HG03066 (cell line): Measurements from ENCODE around the gene LIPC.

Experiments used
- ATAC-seq: cut with Tn5 transposase; IDR thresholded peaks from one replicate; pipeline ENCODE4 v1.9.1; 2021; ENCODE audit warnings: low read depth; ENCODE audit not compliant: unreplicated experiment

LIPC gene

DNA sequence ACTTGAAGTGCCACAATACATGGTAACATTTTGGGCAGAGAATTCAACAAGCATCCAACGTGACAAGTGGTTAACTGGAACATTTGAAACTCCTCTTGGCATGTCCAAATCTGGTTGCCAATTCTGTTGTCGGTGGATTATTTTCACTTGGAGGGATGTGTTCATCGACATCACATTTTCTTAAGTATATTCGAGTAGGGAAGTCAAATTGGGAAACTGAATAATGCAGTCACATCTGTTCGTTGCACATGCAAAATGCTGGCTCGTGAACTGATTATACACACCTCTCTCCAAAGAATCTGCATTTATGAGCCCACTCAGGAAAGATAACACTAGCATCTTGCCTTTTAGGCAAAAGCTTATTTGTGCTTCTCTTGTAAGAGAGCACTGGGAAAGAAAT is 139.7 kb downstream of the LIPC start:
- no peak for ATAC-seq

DNA sequence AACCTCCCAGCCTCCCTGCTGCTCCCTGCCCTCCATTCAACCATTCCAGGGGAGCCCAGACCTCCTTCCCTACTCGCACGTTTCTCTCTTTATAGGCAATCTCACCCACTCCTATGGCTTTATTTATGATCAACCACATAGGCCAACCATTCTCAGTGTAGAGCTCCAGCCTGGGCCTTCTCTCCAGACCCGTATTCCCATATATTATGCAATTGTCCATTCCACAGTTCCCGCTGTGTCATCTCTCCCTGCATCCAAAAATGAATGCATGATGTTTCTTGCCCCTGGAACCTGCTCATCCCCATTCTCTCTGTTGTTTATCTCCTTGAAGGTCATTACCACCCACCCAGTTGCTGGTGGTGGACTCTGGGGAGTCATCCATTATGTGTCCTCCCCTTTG is 140.7 kb downstream of the LIPC start:
- ATAC-seq = no peak

DNA sequence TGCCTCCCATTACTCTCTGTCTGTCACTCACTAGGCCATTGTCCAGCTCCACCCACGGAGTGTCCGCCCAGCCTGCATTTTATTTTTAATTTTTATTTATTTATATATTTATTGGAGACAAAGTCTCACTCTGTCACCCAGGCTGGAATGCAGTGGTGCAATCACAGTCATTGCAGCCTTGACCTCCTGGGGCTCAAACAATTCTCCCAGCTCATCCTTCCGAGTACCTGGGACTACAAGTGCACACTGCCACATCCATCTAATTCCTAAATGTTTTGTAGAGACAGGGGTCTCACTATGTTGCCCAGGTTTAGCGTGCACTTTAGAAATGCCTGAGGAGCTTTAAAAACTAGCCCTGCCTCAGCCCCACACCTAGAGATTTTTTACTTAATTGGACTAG is 141.5 kb downstream of the LIPC start:
- no peak for ATAC-seq

DNA sequence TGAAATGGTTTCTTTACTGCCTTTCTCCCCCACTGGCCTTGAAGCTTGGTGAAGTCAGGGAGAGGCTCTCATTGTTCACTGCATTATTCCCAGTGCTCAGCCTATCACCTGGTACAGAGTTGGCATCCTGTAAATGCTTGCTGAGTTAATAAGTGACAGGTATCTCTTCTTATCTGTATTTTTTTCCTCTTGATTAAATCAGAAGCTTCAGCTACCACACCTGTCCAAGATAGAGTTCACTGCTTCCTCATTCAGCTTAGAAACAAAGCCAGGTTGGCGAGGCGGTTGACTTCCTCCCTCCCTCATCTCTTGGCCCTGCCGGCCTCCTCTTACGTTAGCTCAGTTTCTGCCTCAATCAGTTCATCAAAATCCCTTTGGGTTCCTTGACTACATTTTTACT is 142.8 kb downstream of the LIPC start:
- no peak for ATAC-seq

DNA sequence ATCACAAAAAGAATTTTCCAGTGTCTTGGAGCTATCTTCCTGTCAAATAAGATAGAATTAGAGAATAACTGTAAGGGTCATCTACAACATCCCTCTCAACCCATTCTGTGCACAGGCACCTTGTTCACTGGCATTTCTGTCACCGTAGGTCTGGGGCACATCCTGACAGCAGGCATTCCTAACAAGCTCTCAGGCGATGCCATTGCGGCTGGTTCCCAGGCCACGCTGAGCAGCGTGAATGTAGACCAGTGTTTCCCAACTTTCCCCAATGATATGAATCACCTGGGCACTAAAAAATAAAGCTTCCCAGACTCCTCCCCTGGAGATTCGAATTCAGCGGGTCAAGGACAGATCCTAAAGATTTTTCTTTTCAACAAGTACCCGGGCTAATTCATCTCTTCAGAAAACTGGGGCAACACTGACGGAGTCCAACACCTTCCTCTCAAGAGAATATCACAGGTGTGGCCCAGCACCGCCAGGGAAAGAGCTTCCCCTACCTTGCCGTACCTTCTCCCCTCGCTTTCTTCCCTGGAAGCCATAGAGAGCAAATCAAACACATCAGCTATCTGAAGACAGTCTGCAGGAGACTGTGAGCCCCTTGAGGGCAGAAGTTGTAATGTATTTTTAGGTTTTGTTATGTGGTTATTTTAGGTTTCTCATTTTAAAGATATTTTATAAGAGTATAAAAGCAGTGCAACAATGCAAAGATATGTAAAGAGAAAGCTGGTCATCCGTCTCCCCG is 143.4 kb downstream of the LIPC start:
- no peak for ATAC-seq

DNA sequence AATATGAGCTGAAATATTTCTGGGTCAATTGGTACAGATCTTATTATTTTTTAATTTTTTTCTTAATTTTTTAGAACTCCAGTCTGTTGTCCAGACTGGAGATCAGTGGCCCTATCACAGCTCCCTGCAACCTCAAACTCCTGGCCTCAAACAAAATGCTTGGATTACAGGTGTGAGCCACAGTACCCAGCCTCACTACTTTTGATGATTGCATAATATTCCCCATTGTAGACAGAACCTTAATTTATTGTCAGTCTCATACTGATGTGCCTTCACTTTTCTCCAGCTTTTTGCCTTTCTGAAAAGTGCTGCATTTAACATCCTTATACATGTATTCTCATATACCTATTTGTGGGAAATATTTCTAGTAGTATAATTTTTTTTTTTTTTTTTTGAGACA is 144.9 kb downstream of the LIPC start:
- ATAC-seq = no peak

DNA sequence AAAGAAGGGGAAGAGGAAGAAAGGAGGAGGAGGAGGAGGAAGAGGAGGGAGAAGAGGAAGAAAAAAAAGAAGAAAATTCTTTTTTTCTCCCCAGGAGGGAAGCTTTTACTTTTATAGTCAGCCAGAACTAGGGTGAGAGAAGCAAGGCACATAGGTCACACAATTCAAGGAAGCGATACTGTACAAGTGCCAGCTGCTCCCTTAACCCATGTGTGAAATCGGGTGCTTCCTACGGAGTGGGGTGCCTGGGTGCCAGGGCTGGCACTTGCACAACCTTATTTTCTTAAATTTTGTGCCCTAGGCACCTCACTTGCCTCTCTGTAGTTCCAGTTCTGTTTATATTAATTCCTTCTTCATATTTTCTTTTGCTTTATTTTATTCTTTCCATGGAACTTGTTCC is 150.4 kb downstream of the LIPC start:
- no peak for ATAC-seq

DNA sequence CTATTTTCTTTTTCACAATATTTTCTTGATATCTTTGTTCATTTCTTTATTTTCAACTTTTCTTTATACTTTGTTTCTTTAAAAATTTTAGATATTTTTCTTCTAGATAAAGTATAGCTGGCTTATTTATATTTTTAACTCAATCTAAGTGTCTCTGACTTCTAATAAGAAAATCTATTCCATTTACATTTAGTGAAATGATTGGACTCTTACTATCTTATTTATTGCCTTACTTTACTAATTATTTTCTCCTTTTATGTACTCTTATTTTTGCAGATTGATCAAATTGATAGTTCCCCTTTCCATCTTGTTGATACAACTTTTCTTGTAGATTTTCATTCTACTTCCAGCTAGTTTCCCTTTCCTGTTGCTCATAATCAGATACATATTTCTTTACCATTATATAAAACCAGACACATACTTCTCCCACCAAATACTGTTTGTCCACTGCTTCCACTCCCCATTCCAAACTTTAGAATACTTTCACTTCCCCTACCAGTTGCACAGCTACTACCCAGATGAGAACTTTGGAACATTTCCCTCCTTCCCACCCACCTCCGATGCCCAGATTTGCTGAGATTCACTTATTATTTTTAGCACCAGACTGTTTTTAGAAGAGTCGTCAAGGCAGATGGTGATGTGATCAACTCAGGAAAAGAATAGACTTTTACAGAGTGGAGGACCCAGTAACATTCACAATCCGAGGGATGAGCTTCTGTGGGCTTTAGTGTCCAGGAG is 151.5 kb downstream of the LIPC start:
- no peak for ATAC-seq

DNA sequence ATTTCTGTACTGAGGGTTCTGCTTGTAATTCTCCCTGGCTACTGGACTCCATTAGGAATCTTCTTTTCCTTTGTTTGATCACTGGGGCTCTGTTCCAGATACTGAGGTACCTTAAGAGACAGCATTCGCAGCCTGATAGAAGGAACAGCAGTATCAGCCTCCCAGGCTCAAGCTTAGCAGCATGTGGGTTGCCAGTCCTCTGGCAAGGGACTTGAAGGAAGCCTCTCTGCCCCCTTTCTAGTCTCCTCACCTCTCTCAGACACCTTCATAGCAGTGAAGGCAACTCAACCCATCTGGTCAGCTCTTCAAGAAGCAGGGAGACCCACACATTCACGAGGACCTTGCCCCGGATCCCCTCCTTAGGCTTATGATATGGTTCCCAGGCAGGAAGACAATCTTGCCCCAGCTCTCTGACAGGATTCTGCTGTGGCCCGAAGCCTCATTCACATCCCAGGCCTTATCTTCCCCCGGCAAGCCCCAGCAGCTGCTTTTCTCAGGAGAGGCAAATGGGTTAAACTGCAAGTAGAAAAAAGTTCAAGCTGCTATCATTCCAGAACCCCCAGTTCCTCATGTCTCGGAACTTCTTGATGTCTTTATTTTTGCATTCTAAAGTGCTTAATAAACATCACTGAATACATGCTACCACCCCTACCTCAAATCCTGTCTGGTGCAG is 153.1 kb downstream of the LIPC start:
- no peak for ATAC-seq

DNA sequence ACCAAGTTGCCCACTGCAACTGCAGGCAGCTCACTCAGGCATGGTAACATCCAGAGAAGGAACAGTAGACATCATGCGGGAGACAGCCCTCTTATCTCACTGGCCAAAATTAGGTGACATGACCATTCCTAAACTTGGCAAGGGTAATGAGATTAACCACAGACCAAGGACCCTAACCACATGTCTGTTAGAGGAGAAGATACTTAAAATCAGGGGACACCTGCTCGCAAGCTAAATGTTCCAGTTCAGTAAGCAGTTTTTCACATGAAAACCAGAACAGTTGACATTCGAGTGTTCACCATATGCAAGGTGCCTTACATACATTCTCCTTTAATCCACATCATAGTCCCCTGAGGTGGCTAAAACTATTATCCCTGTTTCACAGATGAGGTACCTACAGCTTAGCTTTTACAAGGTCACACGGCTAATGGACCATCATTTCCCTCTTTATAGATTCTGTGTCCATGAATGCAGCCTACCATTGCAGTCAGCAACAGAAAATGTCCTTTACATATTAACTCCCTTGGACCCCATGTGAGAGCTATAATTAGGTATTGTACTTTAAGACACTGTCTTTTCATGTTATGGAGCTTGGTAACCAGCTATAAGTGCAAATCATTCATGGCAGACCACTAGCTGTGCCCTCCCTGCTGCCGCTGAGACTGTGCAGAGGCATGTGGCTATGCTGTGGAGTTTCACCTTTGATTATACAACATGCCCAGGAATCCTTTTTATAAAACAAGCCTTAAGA is 154.1 kb downstream of the LIPC start:
- peak; percentile 61 for ATAC-seq

DNA sequence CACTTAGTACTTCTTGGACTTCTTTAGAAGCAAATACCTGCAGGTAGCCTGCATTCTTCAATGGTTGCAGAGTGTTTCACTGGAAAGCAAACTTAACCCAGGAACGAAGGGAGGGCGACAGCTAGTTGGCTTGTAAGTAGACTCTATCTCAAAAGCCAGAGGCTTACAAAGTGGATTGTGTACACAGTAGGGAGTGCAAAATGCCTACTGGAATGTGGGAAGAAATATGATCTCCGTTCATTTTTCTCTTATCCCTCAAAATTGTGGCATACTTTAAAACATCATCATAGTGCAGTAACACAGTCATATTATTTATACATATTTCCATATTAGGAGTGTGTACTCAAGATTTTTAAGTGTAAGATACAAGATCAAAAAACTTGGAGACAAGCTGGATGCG is 155.7 kb downstream of the LIPC start:
- no peak for ATAC-seq

DNA sequence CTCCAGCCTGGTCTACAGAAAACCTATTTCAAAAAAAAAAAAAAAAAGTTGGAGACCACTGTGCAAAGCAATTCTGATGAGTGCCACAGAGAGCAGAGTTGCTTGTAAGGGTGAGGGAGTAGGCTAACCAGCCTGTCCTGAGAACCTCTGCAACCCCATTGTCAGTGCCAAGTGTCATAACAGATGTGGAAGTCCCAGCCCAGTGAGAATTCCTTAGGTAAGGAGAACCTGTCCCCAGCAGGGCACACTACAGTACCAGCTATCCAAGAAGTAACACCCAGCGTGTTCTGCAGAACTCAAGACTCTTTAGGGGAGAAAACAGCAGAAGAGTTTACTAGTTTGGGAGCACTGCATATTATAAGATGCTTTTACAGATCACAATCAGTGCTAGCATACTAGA is 156.3 kb downstream of the LIPC start:
- ATAC-seq = no peak

DNA sequence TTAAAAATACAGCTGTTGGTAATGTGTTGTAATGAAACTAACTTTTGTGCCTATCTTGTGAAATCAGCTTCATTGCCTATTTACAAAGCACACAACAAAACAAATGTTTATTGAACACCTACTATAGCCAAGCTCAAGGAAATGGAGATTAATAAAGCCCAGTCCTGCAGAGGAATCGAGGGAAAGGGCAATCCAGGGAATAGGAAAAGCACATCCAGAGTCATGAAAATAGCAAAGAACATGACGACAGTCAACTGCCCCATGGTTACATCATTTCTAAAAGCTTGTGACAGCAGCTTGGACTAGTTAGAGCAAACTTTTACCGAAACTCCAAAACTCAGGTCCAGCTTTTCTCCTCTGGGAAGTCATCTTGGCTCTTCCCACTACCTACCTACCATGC is 157.3 kb downstream of the LIPC start:
- ATAC-seq = no peak

DNA sequence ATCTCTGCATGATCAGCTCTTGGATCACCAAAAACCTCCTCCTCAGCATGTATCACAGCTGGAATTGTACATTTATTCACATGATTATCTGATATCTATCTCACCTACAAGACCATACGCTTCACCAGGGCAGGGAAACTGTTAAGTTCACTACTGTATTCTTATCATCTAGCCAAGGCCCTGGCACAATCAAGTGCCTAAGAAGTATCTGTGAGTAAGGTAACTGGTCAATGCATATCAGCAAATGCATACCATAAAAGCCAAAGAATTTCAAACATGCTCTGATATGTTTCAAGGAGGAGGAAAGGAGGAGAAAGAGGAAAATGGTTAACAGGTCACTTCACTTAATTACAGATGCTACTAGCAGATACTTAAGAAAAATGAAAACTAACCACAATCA is 158.4 kb downstream of the LIPC start:
- no peak for ATAC-seq

DNA sequence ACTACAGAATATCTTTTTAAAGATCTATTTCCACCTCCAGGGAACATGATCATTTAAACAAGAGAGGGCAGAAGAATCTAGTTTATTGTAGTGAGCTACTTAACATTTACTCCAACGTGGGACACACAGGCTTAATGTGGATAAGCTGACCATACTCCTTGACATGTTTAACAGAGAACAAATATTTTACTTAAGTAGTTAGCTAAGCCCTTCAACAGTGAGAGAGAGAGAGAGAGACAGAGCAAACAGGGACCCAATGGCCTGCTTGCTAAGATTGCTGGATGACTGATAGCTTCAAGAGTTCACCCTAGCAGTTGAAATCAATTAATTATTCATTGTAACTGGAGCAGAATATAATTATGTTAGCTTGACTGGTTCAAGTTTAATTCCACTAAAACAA is 159.1 kb downstream of the LIPC start:
- no peak for ATAC-seq

DNA sequence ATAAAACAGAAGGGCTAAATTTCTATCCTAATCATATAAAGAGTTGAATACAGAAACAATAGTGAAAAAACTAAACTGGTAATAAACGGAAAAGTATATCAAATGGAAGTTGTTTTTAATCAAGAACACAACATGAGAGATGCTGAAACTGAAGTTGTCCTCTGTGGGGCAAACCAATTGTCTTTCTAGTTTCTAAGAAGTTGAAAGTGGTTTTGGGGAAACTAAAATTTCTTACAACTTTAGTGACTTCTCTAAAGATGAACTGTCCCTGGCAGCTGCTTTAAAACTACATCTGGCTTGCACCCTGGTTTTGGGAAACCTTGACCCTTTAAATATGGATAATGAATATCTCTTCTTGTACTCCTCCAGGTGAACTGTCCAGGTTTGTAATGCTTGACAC is 162.1 kb downstream of the LIPC start:
- ATAC-seq = no peak

DNA sequence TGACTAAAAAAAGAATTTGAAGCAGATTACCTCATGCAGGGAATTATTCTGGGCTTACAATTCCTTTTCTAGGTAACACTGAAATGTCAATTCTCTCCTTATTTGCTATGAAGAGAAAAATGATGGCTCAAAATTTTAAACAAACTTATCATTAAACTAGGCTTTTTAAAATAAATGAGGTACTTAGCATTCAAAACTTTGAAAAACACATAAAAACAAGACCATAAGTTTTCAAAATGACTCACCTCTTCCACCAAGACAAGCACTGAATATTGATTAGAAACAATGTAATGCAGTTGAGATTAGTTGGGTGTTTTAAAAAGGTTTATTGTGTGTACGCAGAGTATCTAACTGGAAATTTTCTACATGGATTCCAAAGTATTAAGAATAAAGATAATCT is 163.1 kb downstream of the LIPC start:
- ATAC-seq = no peak

DNA sequence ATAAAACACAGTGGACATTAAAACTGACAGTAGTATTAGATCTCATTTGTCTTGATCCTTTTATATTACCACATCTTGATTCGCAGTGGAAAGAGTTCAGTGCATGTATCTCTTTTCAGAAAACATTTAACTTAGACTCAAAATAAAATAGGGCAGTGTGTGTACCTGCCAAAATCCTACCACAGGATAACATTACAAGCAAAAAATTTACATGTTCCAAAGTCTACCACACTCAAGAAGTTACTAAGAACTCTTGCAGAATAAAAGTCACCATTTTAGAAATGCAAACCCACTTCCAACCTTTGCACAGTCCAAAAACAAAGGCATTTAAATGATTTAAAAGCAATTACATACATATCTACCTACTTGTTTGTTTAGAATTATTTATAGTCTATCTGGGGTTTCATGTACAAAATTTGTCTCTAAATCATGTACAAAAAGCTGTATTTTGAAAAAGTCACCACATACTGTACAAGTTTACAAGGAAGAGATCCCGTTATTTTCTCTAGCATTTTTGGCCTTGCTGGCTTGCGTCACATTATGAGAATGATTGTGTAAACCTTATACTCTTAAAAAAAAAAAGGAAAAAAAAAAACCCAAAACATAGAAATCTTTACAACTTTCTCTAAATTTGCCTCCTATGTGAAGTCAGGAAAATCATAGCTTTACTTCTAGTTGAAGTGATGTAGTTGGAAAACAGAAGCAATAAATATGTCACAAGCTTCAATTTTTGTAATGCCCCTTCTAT is 163.9 kb downstream of the LIPC start:
- no peak for ATAC-seq

DNA sequence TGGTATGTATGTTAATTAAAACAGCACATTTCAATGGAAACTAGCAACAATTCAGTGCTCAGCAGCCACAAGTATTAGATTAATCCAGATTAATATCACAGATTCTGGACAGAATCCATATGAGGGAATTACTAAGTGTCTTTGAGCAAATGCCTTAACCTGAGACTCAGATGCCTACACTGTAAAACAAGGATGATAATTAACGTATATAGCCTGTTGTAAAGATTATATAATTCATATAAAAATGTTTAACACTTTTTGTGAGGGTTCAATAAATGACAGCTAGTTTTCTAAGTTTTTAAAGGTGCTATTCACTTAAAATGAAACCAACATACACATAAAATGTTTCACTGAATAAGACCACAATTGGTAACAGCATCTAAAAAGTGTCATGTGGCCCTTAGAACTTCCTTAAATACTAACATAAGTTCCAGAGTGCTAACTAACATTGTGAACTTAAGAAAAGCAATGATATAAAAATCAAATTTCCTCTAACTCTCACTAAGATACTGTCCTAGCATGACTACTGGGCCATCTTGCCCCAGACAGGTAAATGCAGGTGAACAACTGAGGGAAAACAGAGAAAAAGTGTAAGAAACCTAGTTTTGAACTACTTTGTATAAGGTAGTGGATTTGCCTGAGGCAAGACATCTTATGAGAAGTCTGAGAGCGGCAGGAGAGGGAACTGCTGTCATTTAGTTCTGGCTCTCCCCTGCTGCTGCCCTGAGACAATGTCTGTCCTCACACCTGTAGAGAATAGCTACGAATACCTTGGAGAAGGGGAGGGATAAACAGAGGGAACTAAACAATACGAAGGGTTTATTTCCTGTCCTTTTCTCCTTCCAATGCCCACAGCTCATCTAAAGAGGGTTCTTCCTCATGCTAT is 166.4 kb downstream of the LIPC start:
- no peak for ATAC-seq

DNA sequence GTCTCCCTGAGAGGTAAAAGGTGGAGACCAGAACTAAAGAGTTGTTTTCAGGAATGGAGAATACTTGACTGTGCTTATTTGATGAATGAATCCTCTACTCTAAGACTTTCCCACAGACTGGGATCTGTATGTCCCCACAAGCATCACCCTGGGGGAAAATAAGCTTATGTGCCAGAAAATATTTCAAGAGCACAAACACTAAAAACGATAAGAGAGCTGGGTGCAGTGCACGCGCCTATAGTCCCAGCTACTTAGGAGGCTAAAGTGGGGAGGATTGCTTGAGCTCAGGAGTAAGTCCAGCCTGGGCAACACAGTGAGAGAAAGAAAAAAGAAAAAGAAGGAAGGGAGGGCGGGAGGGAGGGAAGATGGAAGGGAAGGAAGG is 167.0 kb downstream of the LIPC start:
- no peak for ATAC-seq
